Measurements from ENCODE around the gene MIF. TPM values are rescaled to one million over a fixed set of nuclear protein-coding genes. Genes with fewer than 3 reads are reported as not detected.
A peak's percentile ranks its signal among the peaks of the same experiment; 100 is the strongest.
"Not testable (repeated sequence)": the region's sequence is repeated elsewhere in the genome, so short reads cannot be mapped to it uniquely, and the experiment has no call there.

Gene MIF
- total RNA-seq, 2 experiments from 2014 or later: 1,478 to 1,739 TPM

- no peak for DNase-seq
- Mint-ChIP-seq H3K27ac (no peak overlapping the region), H3K9me3 (ENCODE audit: low read depth) (no peaks in the 10 kb centered on the region), H3K4me3 (no peak overlapping the region), H3K36me3 (ENCODE audit: low read depth) (no peaks in the 10 kb centered on the region), H3K27me3 (no peaks in the 10 kb centered on the region), H3K4me1 (no peaks in the 10 kb centered on the region)
- ATAC-seq: no peak
- CTCF ChIA-PET: interaction anchor here (1.0 to 1.5 kb wide), 2 partner anchors 10 to 13 kb away, joined by 3 read pairs; no protein-coding TSS in a partner anchor
- POLR2A ChIA-PET: interaction anchor here (1.1 kb wide), 1 partner anchor 10 kb away, joined by 3 read pairs; no protein-coding TSS in a partner anchor
- intact Hi-C loops (cut with DNase I, micrococcal nuclease): no loop called here
Measured at GRCh38 chr22:23903328-23903971, 9.3 kb downstream of the MIF start.

GRCh38 chr22:23904573-23905254, 10.5 kb downstream of the MIF start:
- Mint-ChIP-seq H3K27me3 (no peaks in the 10 kb centered on the region), H3K27ac (no peak overlapping the region), H3K4me1 (no peaks in the 10 kb centered on the region), H3K9me3 (ENCODE audit: low read depth) (no peaks in the 10 kb centered on the region), H3K4me3 (no peak overlapping the region), H3K36me3 (ENCODE audit: low read depth) (no peaks in the 10 kb centered on the region)
- CTCF ChIA-PET: no interaction called here
- POLR2A ChIA-PET: no interaction called here
- intact Hi-C loops (cut with DNase I, micrococcal nuclease): no loop called here
- ATAC-seq: no peak
- no peak for DNase-seq

DNA sequence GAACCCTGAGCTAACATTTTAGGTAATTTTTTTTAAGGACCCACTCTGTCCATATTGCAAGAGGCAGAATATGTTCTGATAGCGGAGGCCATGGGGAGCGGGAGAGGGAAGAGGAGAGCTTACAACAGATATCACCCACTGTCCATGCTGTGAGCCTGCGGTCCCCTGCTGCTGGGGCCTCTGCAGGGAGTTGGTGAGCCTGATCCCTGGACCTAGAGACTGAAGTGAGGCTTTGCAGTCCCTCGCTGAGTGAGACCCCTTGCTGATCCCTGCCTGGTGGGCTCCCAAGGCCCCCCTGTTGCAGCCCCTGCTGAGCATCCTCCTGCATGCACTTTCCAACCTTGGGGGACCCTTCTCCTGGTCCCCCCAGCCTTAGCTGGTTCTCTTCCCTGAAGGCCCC, 12.5 kb downstream of the MIF start:
- no peaks in the 10 kb centered on the region for H3K9me3 Mint-ChIP-seq (ENCODE audit: low read depth)
- no peak for ATAC-seq
- CTCF ChIA-PET: no interaction called here

GRCh38 chr22:23907423-23907822, 13.2 kb downstream of the MIF start:
- POLR2A ChIA-PET; intact Hi-C loops (cut with DNase I, micrococcal nuclease); H3K4me3 Mint-ChIP-seq; H3K27me3 Mint-ChIP-seq; CTCF ChIA-PET; H3K36me3 Mint-ChIP-seq (ENCODE audit: low read depth); DNase-seq; H3K4me1 Mint-ChIP-seq; ATAC-seq; H3K9me3 Mint-ChIP-seq (ENCODE audit: low read depth); H3K27ac Mint-ChIP-seq: not testable (repeated sequence)

More for the DNA sequence above, 12.5 kb downstream of the MIF start:
- POLR2A ChIA-PET: no interaction called here
- Mint-ChIP-seq H3K27me3 (no peaks in the 10 kb centered on the region), H3K4me3 (no peak overlapping the region), H3K4me1 (no peaks in the 10 kb centered on the region), H3K27ac (no peak overlapping the region), H3K36me3 (ENCODE audit: low read depth) (no peaks in the 10 kb centered on the region)
- intact Hi-C loops (cut with DNase I, micrococcal nuclease): no loop called here
- no peak for DNase-seq

DNA sequence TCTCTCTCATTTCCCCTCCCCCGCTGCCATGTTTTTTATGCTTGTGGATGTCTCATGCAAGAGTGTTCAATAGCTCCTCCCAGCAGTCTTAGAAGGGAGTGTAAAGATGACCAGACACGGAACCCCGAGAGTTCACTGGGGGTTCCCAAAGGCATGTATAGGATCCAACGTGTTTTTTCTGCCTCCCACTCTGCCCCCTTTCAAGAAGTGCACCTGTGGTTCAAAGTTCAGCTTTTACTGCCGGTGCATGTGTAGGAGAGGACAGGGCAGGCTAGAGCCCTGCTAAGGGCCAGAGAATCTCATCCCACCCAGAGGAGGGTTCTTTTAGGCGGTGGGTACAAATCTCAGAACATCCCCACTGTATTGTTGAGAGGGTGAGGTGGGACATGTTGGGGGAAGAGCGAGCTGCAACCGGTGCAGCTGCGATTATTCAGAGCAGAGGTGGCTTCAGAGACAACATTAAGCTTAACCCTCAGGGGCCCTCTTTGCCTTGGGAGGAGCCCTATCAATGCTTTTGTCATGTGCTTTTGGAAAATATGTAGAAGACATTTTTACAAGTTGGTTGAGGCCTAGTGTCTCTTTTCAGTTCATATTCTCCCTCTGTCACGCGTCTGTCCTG, 14.5 kb downstream of the MIF start:
- no peak overlapping the region for H3K27ac Mint-ChIP-seq
- CTCF ChIA-PET: interaction anchor here (0.8 to 2.4 kb wide), 3 partner anchors 11 to 14 kb away, joined by 3 to 11 read pairs (median 3); partner anchors contain the start of gene MIF
- DNase-seq (no peak), ATAC-seq (no peak)
- intact Hi-C loops (cut with DNase I, micrococcal nuclease): no loop called here
- POLR2A ChIA-PET: no interaction called here
- no peak overlapping the region for H3K4me3 Mint-ChIP-seq
- no peaks in the 10 kb centered on the region for H3K36me3 Mint-ChIP-seq (ENCODE audit: low read depth)
- peaks cover 8% of the 10 kb centered on the region for H3K4me1 Mint-ChIP-seq
- no peaks in the 10 kb centered on the region for H3K9me3 Mint-ChIP-seq (ENCODE audit: low read depth)
- no peaks in the 10 kb centered on the region for H3K27me3 Mint-ChIP-seq

DNA sequence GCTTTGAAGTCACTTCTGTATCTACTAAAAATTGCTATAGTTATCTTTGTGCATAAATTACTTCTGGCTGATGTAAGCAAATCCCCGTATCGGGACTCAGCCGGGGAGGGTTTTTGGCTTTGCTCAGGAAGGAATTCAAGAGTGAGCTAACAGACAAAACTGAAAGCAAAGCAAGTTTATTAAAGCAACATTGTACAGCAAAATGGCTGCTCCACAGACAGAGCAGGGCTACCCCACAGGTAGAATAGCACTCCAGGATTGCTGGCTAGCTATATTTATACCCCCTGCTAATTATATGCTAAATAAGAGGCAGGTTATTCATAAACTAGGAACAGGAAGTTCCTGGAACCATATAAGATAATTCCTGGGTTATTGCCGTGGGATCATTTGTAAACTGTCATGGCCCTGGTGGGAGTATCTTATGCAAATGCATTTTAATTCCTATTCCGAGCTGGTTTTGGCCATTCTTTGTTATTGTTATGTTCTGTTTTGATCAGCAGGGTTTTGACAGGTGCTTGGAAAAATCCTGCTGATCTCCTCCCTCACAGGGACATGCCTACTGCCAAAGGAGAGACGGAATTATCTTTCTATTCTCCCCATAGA, 15.2 kb downstream of the MIF start:
- Mint-ChIP-seq H3K27ac (no peak overlapping the region), H3K4me3 (no peak overlapping the region), H3K27me3 (no peaks in the 10 kb centered on the region), H3K9me3 (ENCODE audit: low read depth) (no peaks in the 10 kb centered on the region), H3K4me1 (peaks cover 12% of the 10 kb centered on the region), H3K36me3 (ENCODE audit: low read depth) (no peaks in the 10 kb centered on the region)
- POLR2A ChIA-PET: interaction anchor here (0.7 kb wide), 1 partner anchor 526 kb away, joined by 4 read pairs; no protein-coding TSS in a partner anchor
- intact Hi-C loops (cut with DNase I, micrococcal nuclease): no loop called here
- ATAC-seq (no peak), DNase-seq (no peak)
- CTCF ChIA-PET: interaction anchor here (0.8 to 2.4 kb wide), 4 partner anchors 11 to 15 kb away, joined by 3 to 11 read pairs (median 4); partner anchors contain the start of gene MIF

DNA sequence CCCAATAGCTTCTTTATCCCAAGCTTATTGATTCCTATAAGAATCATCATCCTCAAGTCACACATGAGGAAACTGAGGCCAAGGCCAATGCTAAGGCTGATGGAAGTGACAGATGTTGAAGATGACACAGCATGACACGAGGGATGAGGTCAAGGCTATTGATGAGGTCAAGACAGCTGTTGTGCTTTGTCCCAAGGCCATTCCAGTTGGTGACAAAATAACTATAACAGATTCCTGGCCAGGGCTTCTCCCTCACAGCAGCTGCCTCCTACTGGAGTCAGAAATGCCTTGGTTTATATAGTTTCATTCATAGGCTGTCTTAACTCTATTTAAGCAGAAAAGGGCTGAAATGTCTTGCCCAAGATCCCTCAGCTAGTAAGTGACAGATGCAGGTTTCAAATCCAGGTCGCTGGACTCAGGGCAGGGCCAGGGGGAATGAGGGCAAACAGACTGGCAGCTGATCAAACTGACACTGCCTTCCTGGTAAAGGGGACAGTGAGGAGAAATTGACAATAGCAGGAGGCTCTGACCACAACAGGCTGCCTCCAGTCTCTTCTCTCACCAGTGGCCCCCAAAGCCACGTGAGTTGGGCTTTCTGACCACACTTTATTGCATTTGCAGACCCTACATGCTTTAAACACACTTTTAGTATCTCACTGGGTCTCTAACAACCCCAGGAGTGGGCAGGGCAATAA, 16.5 kb downstream of the MIF start:
- intact Hi-C loops (cut with DNase I, micrococcal nuclease): loop anchor here in 1 of 2 experiments (5.0 kb wide), 1 partner anchor 53 kb away; the partner anchor contains the start of gene SLC2A11

DNA sequence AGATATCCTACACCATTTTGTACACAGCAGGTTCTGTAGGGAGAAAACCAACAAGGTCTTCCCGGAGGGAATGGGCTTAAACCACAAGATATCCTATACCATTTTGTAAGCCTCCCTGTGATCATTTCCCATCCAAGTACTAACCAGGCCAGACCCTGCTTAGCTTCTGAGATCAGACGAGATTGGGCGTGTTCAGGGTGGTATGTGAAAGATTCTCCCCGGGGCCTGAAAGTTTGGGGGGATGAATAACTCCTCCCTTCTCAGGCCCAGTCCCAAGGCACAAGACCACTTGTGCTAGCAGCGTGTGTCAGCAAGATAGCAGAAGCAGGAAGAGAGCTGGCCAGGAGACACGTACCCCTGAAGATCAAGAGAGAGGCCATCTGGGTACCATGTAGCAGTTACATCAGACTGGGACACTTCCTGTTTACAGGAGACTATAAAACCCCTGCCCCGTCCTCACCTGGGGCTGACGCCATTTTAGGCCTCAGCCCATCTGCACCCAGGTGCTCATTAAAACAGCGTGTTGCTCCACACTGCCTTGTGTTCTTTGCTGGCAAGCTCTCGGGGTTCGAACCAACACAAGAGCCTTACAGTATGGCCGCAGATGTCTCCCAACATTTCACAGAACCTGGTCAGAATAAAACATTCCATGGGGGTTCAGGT, 17.3 kb downstream of the MIF start:
- DNase-seq: no peak
- Mint-ChIP-seq H3K9me3 (ENCODE audit: low read depth) (no peaks in the 10 kb centered on the region), H3K27me3 (no peaks in the 10 kb centered on the region), H3K27ac (no peak overlapping the region), H3K36me3 (ENCODE audit: low read depth) (no peaks in the 10 kb centered on the region), H3K4me3 (no peak overlapping the region), H3K4me1 (peaks cover 23% of the 10 kb centered on the region)
- ChIA-PET POLR2A (interaction anchor here (0.6 kb wide), 1 partner anchor 12 kb away, joined by 3 read pairs; no protein-coding TSS in a partner anchor), CTCF (interaction anchor here (0.6 to 3.0 kb wide), 4 partner anchors 8 to 17 kb away, joined by 3 to 24 read pairs (median 10); partner anchors contain the start of gene MIF)
- ATAC-seq: no peak
- intact Hi-C loops (cut with DNase I, micrococcal nuclease): loop anchor here in 1 of 2 experiments (5.0 kb wide), 1 partner anchor 54 kb away; the partner anchor contains the start of gene SLC2A11

More for the DNA sequence above, 16.5 kb downstream of the MIF start:
- no peak overlapping the region for H3K4me3 Mint-ChIP-seq
- no peaks in the 10 kb centered on the region for H3K36me3 Mint-ChIP-seq (ENCODE audit: low read depth)
- ChIA-PET POLR2A (no interaction called here), CTCF (interaction anchor here (0.7 to 2.4 kb wide), 3 partner anchors 10 to 16 kb away, joined by 4 to 11 read pairs (median 4); partner anchors contain the start of gene MIF)
- H3K27me3 Mint-ChIP-seq: no peaks in the 10 kb centered on the region
- no peak for ATAC-seq
- H3K4me1 Mint-ChIP-seq: peaks cover 23% of the 10 kb centered on the region
- no peaks in the 10 kb centered on the region for H3K9me3 Mint-ChIP-seq (ENCODE audit: low read depth)
- DNase-seq: no peak
- H3K27ac Mint-ChIP-seq: no peak overlapping the region

DNA sequence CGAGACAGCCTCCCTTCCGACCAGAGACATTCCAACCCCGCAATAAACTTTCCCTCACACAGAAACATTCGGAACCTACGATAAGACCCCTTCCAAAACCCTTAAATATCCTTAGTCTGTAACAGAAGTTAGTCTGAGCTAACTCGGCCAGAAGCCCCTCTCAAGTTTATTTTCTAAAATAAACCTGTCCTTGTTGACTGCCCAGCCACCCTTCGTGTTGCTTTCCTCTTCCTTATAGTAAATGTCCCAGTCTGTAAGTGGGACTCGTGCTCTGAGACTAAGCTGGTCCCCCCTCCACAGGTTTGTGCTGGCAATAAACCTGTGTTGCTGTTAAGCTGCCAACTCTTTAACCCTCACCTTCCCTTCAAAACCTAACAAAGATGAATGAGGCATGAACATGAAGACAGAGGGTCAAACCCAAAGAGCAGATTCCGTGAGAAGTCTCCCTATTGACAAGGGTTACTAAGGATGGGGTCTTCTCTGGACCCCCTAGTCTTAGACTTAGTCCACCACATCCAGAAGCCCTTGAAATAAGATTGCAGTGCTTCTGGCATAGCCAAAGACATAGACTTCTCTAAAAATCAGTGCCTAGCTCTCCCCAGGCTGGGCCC, 18.2 kb downstream of the MIF start:
- Mint-ChIP-seq H3K4me3 (no peak overlapping the region), H3K27ac (peak overlapping the region; percentile 20), H3K36me3 (ENCODE audit: low read depth) (no peaks in the 10 kb centered on the region), H3K4me1 (peaks cover 23% of the 10 kb centered on the region), H3K27me3 (no peaks in the 10 kb centered on the region), H3K9me3 (ENCODE audit: low read depth) (no peaks in the 10 kb centered on the region)
- intact Hi-C loops (cut with DNase I, micrococcal nuclease): loop anchor here in 1 of 2 experiments (5.0 kb wide), 1 partner anchor 55 kb away; the partner anchor contains the start of gene SLC2A11
- no peak for ATAC-seq
- POLR2A ChIA-PET: no interaction called here
- CTCF ChIA-PET: interaction anchor here (2.6 to 3.0 kb wide), 2 partner anchors 16 to 18 kb away, joined by 8 to 24 read pairs; partner anchors contain the start of gene MIF
- no peak for DNase-seq

- Mint-ChIP-seq H3K27ac (peak overlapping the region; percentile 98), H3K36me3 (ENCODE audit: low read depth) (no peaks in the 10 kb centered on the region), H3K4me1 (peaks cover 23% of the 10 kb centered on the region), H3K4me3 (peak overlapping the region; percentile 85), H3K9me3 (ENCODE audit: low read depth) (no peaks in the 10 kb centered on the region), H3K27me3 (no peaks in the 10 kb centered on the region)
- intact Hi-C loops (cut with DNase I, micrococcal nuclease): loop anchor here in 1 of 2 experiments (5.0 kb wide), 1 partner anchor 56 kb away; the partner anchor contains the start of gene SLC2A11
- DNase-seq (peak; percentile 58), ATAC-seq (peak; percentile 27)
- ChIA-PET POLR2A (interaction anchor here (0.6 to 1.6 kb wide), 10 partner anchors 10 to 642 kb away, joined by 3 to 24 read pairs (median 3); partner anchors contain the start of genes GUCD1, MIF and SLC2A11), CTCF (interaction anchor here (2.6 to 3.0 kb wide), 2 partner anchors 17 to 19 kb away, joined by 8 to 24 read pairs; partner anchors contain the start of gene MIF)
Measured at GRCh38 chr22:23913306-23913660, 19.1 kb downstream of the MIF start.

Measured in activated CD4-positive, alpha-beta T cell treated with anti-CD3 and anti-CD28 coated beads for 36 hours (primary cell).